Subcutaneous adipose tissue (tissue), 4 donors: ENCODE measurements around the gene CRACDL. TPM values are rescaled to one million over a fixed set of nuclear protein-coding genes. Genes with fewer than 3 reads are reported as not detected.

Experiments used
- total RNA-seq, 4 donors: library from RNA; depleted of rRNA; stranded (reverse); fragments of >200 nt; gene quantifications; one replicate each; pipeline ENCODE4 v1.1.0, GENCODE V29; 2016
- TF ChIP-seq, protein P1 (sequence below): fragments of 450-650 bp; IDR thresholded peaks from one replicate; pipeline ENCODE4 v1.5.1; 2016; ENCODE audit warnings: low read depth, mild to moderate bottlenecking, control low read depth, antibody characterized with exemption, moderate library complexity

CRACDL gene
- total RNA-seq, 4 donors from 2014 or later = 1.4 to 8.3 (median 4.5) TPM

DNA sequence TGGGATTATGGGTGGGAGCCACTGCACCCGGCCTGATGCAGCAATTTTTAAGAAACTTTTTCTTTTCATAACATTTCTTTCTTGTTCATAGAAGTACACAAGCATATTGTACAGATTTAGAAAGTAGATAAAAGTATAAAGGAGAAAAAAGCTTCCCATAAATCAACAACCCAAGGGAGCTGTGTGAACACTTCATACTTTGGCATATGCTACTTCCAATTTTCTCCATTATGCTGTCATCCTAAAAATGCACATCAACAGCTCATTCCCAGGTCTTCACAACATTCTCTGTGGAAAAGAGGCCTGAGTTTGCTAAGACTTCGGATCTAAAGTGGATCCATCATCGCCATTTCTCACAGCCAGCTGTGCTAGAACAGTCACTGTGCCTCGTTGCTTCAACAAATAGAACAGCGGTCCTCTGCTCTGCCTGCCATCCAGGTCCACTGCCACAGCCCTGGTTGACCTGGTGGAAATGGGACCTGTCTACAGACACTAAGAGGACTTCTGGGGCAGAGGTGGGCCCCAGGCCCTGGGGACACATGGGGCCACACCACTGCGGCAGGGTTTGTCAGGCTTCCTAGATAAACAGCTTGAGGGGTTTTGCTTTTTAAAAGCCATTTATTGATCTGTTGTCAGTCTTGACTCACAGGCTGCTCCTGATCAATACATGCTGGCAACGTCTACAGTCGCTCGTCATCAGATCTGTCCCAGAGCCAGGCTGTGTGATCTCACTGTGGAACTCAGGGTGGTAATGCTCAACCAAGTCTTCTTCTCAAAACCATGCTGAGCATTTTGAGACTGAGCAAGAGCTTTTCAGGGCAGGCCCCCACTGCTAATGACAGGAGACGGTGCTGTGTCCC, 132.4 kb downstream of the CRACDL start:
- TF ChIP-seq, protein P1, sequence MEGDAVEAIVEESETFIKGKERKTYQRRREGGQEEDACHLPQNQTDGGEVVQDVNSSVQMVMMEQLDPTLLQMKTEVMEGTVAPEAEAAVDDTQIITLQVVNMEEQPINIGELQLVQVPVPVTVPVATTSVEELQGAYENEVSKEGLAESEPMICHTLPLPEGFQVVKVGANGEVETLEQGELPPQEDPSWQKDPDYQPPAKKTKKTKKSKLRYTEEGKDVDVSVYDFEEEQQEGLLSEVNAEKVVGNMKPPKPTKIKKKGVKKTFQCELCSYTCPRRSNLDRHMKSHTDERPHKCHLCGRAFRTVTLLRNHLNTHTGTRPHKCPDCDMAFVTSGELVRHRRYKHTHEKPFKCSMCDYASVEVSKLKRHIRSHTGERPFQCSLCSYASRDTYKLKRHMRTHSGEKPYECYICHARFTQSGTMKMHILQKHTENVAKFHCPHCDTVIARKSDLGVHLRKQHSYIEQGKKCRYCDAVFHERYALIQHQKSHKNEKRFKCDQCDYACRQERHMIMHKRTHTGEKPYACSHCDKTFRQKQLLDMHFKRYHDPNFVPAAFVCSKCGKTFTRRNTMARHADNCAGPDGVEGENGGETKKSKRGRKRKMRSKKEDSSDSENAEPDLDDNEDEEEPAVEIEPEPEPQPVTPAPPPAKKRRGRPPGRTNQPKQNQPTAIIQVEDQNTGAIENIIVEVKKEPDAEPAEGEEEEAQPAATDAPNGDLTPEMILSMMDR = no peak

DNA sequence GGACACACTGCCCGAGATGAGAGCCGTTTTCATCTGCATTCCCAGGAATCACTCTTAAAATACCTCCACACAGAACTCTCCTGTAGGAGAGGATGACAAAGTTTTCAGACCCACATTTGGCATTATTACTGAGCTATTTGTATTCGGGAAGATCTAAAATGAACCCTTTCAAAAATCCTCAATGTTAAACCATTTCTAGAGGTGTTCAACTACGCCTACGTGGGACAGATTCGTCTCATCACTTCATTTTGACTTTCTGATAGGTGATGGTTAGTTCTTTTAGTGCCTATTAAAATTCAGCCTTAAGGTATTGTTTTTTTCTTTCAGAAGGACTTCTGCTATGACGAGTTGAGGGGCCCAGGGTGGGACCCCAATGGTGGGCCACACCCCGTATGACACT, 133.7 kb downstream of the CRACDL start:
- TF ChIP-seq, protein P1 = no peak

DNA sequence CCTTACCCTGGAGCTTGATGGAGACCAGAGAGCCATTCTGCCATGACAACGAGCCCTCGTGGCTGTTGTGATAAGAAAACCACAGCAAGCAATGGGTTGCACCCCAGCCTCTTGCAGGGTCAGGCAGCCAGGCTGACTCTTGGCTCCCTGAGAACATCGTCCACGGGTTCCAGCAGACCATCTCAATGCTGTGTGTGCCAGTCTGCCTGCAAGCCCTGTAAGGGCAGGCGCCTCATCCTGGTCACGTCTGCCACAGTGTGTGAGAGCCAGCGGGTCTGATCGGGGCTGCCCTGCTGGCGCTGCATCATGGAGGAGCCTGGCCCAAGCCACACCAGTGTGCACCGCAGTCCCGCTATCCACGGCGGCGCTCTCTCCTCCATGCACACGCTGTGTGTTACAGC, 134.1 kb downstream of the CRACDL start:
- TF ChIP-seq, protein P1 = no peak

DNA sequence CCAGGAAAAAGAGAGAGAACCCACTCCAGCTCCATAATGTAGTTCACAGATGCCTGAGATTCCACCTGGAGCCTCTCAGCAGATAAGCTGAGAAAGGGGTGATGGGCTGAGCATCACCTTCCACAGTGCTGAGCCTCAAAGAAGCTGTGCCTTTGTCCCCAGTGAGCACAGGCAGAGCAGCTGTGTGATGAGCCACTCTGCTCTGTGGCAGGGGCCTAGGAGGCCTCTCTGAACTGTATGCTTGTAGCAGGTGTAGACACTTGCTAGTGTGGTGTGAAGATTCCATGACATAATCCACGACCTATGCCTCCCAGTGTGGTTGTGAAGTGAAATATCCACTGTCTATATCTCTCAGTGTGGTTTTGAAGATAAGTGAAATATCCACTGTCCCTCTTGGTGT, 134.7 kb downstream of the CRACDL start:
- TF ChIP-seq, protein P1 = no peak

DNA sequence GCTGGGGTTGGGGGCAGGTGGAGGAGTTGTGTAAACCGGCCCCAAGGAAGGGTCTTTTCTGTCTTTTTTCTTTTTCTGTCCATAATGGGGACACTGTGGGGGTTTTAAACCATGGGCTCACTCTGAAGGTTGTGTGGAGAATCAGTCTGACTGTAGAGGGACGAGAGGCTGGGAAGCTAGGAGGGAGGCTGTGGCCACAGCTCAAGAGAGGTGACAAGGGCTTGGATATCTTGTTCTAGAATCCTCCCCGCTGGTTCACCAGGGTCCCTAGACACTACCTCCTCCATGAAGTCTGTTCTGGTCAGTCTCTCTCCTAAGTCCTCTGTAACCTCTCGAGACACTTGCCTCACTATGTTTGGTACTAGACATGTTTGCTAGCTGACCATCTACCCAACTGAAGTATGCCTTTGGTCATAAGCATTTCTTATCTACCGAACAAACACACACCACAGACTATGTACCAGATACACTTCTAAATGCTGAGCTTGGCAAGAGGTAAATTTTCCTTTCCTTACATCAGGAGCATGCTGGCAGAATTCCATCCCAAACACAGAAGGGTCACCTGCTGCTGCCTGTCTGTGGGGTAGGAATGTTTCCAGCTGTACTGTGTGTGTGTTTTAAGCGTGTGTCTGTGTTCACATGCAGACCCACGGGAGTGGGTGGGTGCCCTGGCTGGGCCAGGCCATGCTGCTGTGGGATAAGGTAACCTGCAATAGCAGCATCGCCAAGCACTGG, 135.5 kb downstream of the CRACDL start:
- TF ChIP-seq, protein P1 = no peak

DNA sequence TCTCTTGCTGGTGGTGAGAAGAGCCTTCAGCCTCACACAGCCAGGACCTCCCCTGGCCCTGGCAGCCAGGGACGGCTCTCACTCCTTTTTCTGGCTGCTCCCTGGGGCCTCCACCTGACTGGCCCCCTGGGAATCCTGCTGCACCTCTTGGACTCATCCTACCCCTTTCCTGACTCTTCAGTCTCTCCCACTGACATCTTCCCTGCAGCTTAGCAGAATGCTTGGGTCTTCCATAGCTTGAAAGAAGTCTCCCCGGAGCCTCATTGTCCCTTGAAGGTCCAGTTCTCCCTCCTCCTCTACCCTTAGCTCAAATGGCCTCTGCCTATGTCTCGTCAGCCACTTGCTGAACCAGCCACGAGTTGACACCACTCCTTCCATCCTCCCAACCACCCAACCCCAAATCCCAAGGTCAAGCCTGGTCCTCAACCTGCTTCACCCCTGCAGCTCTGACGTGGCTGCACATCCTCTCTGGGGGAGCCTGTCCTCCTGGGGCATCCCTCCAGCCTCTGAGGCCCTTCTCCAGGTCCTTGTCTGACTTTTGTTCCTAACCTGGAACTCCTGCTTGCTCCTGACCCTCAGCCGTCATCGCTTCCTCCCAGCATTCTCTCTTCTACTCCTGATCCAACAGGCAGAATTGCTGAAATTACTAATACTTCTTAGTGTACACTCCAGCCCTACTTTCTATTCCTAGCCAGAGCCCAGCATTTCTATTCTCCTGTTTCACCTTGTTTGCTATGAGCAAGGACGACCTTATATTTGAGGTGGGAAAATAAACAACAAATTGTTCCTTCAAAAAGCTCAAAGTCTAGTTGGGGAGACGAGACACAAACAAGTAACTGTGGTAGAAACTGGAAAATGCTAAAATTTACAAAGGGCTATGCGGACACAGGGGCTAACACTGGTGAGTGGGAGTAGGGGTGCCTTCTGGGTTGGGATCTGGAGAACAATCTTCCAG, 136.4 kb downstream of the CRACDL start:
- TF ChIP-seq, protein P1 = no peak
